C4-2B (cell line): ENCODE results near the gene SNX22.
"Not testable (repeated sequence)": the region's sequence is repeated elsewhere in the genome, so short reads cannot be mapped to it uniquely, and the experiment has no call there.

Experiments used
- H3K27ac ChIP-seq: fragments of 450-650 bp; 2 replicates; pipeline ENCODE4 v1.5.1; 2017
- CTCF ChIP-seq: fragments of 450-650 bp; conservative IDR thresholded peaks from 2 replicates; pipeline ENCODE4 v1.5.1; 2017; ENCODE audit warnings: mild to moderate bottlenecking
- ZFX ChIP-seq: fragments of 450-650 bp; IDR thresholded peaks from 2 replicates; pipeline ENCODE4 v1.6.1; 2017

SNX22 gene

GRCh38 chr15:64151727-64152506 lies at the start of gene SNX22:
Gene SNX22 (plus strand): TSS chr15:64151731. CDS start chr15:64151776, 45 bp downstream.
- peak within 1 kb of the TSS; percentile 32 for H3K27ac ChIP-seq

GRCh38 chr15:64102497-64102896 lies 49.0 kb upstream of the SNX22 start:
- H3K27ac ChIP-seq = no peak overlapping the region
- no peak for TF ChIP-seq CTCF
- TF ChIP-seq ZFX = no peak

More at GRCh38 chr15:64151727-64152506, at the start of gene SNX22:
- TF ChIP-seq ZFX (no peak), CTCF (no peak)

- no peak for TF ChIP-seq ZFX
- no peak for TF ChIP-seq CTCF
- no peak overlapping the region for H3K27ac ChIP-seq
Measured at GRCh38 chr15:64105113-64105704, 46.3 kb upstream of the SNX22 start.

- no peak overlapping the region for H3K27ac ChIP-seq
Measured at GRCh38 chr15:64107337-64107736, 44.2 kb upstream of the SNX22 start.

GRCh38 chr15:64110108-64110701 lies 41.3 kb upstream of the SNX22 start:
- H3K27ac ChIP-seq = not testable (repeated sequence)

More at GRCh38 chr15:64107337-64107736, 44.2 kb upstream of the SNX22 start:
- TF ChIP-seq ZFX (no peak), CTCF (no peak)

GRCh38 chr15:64110950-64111678 lies 40.4 kb upstream of the SNX22 start:
- TF ChIP-seq ZFX (no peak), CTCF (no peak)
- no peak overlapping the region for H3K27ac ChIP-seq

GRCh38 chr15:64111679-64112050 lies 39.9 kb upstream of the SNX22 start:
- H3K27ac ChIP-seq = no peak overlapping the region
- TF ChIP-seq ZFX (no peak), CTCF (no peak)
